K562 (cell line): ENCODE data around the gene ATP23. TPM values are rescaled to one million over a fixed set of nuclear protein-coding genes. Genes with fewer than 3 reads are reported as not detected.

Experiments
- ATAC-seq: fragments of 200-7000 bp; cut with Tn5 transposase; 3 replicates; pipeline ENCODE4 v1.9.1; 2020; ENCODE audit warnings: moderate library complexity
- BruUV-seq: library from RNA; stranded (reverse); fragments of 400-500 nt; replicated peaks from 2 replicates; lab custom pipeline; 2021; lab: Mats Ljungman, UMichigan
- CTCF ChIA-PET: fragments of 300-600 bp; formaldehyde crosslinking; extraction: SDS; loops from one replicate; lab custom pipeline; 2021; ENCODE audit warnings: low intra/inter-chr PET ratio; lab: Yijun Ruan, JAX
- POLR2A ChIA-PET: fragments of 300-600, 350-650 bp; sonication (Branson Sonifier 250); formaldehyde crosslinking; extraction: SDS; loops from one replicate; lab custom pipeline; 2021; ENCODE audit warnings: antibody characterized with exemption, inconsistent platforms; lab: Yijun Ruan, JAX
- DNase-seq, 4 experiments: peaks; one replicate each; pipeline versions ENCODE4 v3.0.0 to v3.0.0-alpha.2; 2011 to 2018; ENCODE audit warnings: low spot score in 3 of 4, mixed read lengths in 3 of 4; ENCODE audit errors: extremely low read depth in 1 of 4
- FAIRE-seq: peaks from 2 replicates; lab custom pipeline; 2011; peaks lifted over from hg19 to GRCh38; lab: Jason Lieb, UNC
- H2AFZ ChIP-seq: 2 replicates; pipeline ENCODE4 v1.6.0; 2011; ENCODE audit warnings: low read depth, low read length, control low read depth, inconsistent platforms
- H3K27ac ChIP-seq: fragments of 200-600 bp; 3 replicates; pipeline ENCODE4 v1.8.0; 2011; ENCODE audit warnings: low read depth, mild to moderate bottlenecking, control low read depth, inconsistent platforms, low read length, moderate library complexity, mixed read lengths; ENCODE audit errors: extremely low read depth
- H3K27me3 ChIP-seq, 2 experiments: fragments of 300-600 bp in 1 of 2; 2 replicates in 1 of 2; 3 replicates in 1 of 2; pipeline versions ENCODE4 v1.6.0 to v1.8.0; 2011; ENCODE audit warnings: inconsistent platforms in 2 of 2, low read length in 2 of 2, mild to moderate bottlenecking in 1 of 2, mixed read lengths in 1 of 2, moderate library complexity in 1 of 2; ENCODE audit not compliant: control insufficient read depth in 2 of 2, insufficient read depth in 2 of 2
- H3K36me3 ChIP-seq: fragments of 300-600 bp; 3 replicates; pipeline ENCODE4 v1.8.0; 2011; ENCODE audit warnings: mild to moderate bottlenecking, low read length, inconsistent platforms; ENCODE audit not compliant: control insufficient read depth, insufficient read depth
- H3K4me1 ChIP-seq, 2 experiments: fragments of 200-600 bp in 1 of 2; replicated peaks in 1 of 2; 2 replicates in 1 of 2; 3 replicates in 1 of 2; pipeline versions ENCODE4 v1.5.1 to v1.8.0; 2011; ENCODE audit warnings: inconsistent platforms in 2 of 2, low read length in 2 of 2, mild to moderate bottlenecking in 1 of 2, mixed read lengths in 1 of 2, moderate library complexity in 1 of 2; ENCODE audit not compliant: control insufficient read depth in 2 of 2, insufficient read depth in 2 of 2
- H3K4me2 ChIP-seq: 2 replicates; pipeline ENCODE4 v1.6.1; 2011; ENCODE audit warnings: low read length, control low read depth, inconsistent platforms, mixed read lengths; ENCODE audit not compliant: insufficient read depth
- H3K4me3 ChIP-seq: fragments of 200-600 bp; sonication (generic), shearing (Covaris generic); 2 replicates; pipeline ENCODE4 v1.5.1; 2016; ENCODE audit warnings: control low read depth, inconsistent platforms
- H3K79me2 ChIP-seq: fragments of 200-600 bp; 3 replicates; pipeline ENCODE4 v1.8.0; 2011; ENCODE audit warnings: low read length, inconsistent platforms; ENCODE audit not compliant: control insufficient read depth, insufficient read depth
- H3K9ac ChIP-seq, 2 experiments: 2 replicates each; pipeline versions ENCODE4 v1.6.0 to v1.6.1; 2011; ENCODE audit warnings: low read depth in 2 of 2, low read length in 2 of 2, control low read depth in 1 of 2, inconsistent platforms in 1 of 2, mild to moderate bottlenecking in 1 of 2, mixed read lengths in 1 of 2; ENCODE audit not compliant: insufficient read depth in 1 of 2
- H3K9me1 ChIP-seq: one replicate; pipeline ENCODE4 v1.6.0; 2011; ENCODE audit warnings: inconsistent platforms, mild to moderate bottlenecking, low read length, moderate library complexity; ENCODE audit not compliant: control insufficient read depth, insufficient read depth
- H3K9me3 ChIP-seq: replicated peaks from 2 replicates; pipeline ENCODE4 v1.5.1; 2011; ENCODE audit warnings: low read depth, low read length, inconsistent platforms; ENCODE audit not compliant: control insufficient read depth, insufficient read depth
- H4K20me1 ChIP-seq: replicated peaks from 2 replicates; pipeline ENCODE4 v1.6.1; 2011; ENCODE audit warnings: low read length, inconsistent platforms, mixed read lengths; ENCODE audit not compliant: control insufficient read depth, insufficient read depth
- CBX3 ChIP-seq, 2 experiments: IDR thresholded peaks; 1 replicate in 1 of 2; 2 replicates in 1 of 2; pipeline ENCODE4 v1.6.1; 2012; ENCODE audit warnings: inconsistent platforms in 2 of 2, low read length in 2 of 2, borderline replicate concordance in 1 of 2, control low read depth in 1 of 2
- SNAPC5 ChIP-seq: fragments of 250-450 bp; sonication (Bioruptor Pico); IDR thresholded peaks from 2 replicates; pipeline ENCODE4 v1.8.0; 2021; ENCODE audit warnings: moderate library complexity, mild to moderate bottlenecking, inconsistent platforms
- TRIM28 ChIP-seq: fragments of 450-650 bp; IDR thresholded peaks from 2 replicates; pipeline ENCODE4 v1.6.1; 2017
- ZBTB5 ChIP-seq: fragments of 450-650 bp; IDR thresholded peaks from 2 replicates; pipeline ENCODE4 v1.6.1; 2017; ENCODE audit warnings: antibody characterized with exemption
- ZNF232 ChIP-seq: sonication (generic); formaldehyde crosslinking; IDR thresholded peaks from 2 replicates; pipeline ENCODE4 v1.8.0; 2022; ENCODE audit warnings: mild to moderate bottlenecking, missing genetic modification reagents
- ZNF24 ChIP-seq: fragments of 450-650 bp; IDR thresholded peaks from 2 replicates; pipeline ENCODE4 v1.6.1; 2016
- whole genome bisulfite sequencing: fragments of 100-300 bp; shearing (Covaris generic); methylation state at CpG from one replicate; pipeline ENCODE4 v1.1.6; 2016; ENCODE audit warnings: low coverage, mixed read lengths; ENCODE audit not compliant: insufficient coverage; ENCODE audit errors: missing lambda C conversion rate; 5-methylcytosine and 5-hydroxymethylcytosine counted together
- in situ Hi-C: fragments of 300-500 bp; cut with MboI; formaldehyde crosslinking; loops from 4 replicates; pipeline ENCODE4 v1.15.0; 2018; ENCODE audit warnings: inconsistent platforms, mixed read lengths
- intact Hi-C: fragments of 100-400 bp; cut with micrococcal nuclease; formaldehyde crosslinking; loops from 2 replicates; pipeline ENCODE4 v1.14.2; 2022
- polyA plus RNA-seq, 8 experiments: library from polyadenylated mRNA; depleted of rRNA in 4 of 8; stranded (reverse) in 5 of 8; unstranded in 3 of 8; fragments of >200 nt; fragmentation: Nextera tagmentation in 2 of 8; fragmentation: Illumina TruSeq in 1 of 8; extraction: Ambion mirVana in 2 of 8; extraction: Trizol in 1 of 8; gene quantifications; 2 replicates each; pipeline versions ENCODE4 v1.2.1 to v1.2.3, GENCODE V29; 2011 to 2014; ENCODE audit warnings: inconsistent platforms in 1 of 8, missing spikeins in 1 of 8
- total RNA-seq, 7 experiments: library from RNA; depleted of rRNA in 6 of 7; stranded (reverse); fragments of >200 nt in 6 of 7; fragmentation: Illumina TruSeq in 2 of 7; extraction: Trizol in 2 of 7; gene quantifications; 2 replicates each; pipeline versions ENCODE4 v1.2.1 to v1.2.3, GENCODE V29; 2011 to 2021; ENCODE audit warnings: low replicate concordance in 1 of 7

ATP23 gene
- total and polyA plus RNA-seq, 9 of the 15 experiments (the other 6 are each of a cell fraction or from before 2014, with no cell fraction given) = 8.3 to 53.7 (median 28.5) TPM

- TF ChIP-seq SNAPC5 (no peak), ZBTB5 (no peak), ZNF232 (CRISPR knock-in tag) (no peak)
Observed at GRCh38 chr12:57998251-57998650, 56.9 kb downstream of the ATP23 start (continued).

- in situ Hi-C loops (no loop called here), intact Hi-C loops (no loop called here)
- H2AFZ ChIP-seq = no peak overlapping the region
- H3K4me2 ChIP-seq = no peak overlapping the region
- TF ChIP-seq ZNF24 (no peak), CBX3 (IDR thresholded peaks at IDR 0.05; ENCODE audit: borderline replicate concordance in 1 of 2, low read length in 2 of 2) (0 out of 3 replicates have a peak, but pooled peaks of 1 of the 2 experiments have one; percentile 24), TRIM28 (0 out of 2 replicates have a peak, but pooled peaks have one; percentile 29)
- ATAC-seq (no peak), FAIRE-seq (no peak), DNase-seq (no peak)
- H3K27ac ChIP-seq = no peak overlapping the region
- H3K36me3 ChIP-seq = no peaks in the 10 kb centered on the region
- H3K9me1 ChIP-seq = no peaks in the 10 kb centered on the region
- WGBS = 0% methylated on average over 2 of the region's 2 CpGs
- no TSS peak for BruUV-seq
- no peaks in the 10 kb centered on the region for H3K4me1 ChIP-seq
- H3K9ac ChIP-seq = no peak overlapping the region
- no peak overlapping the region for H3K4me3 ChIP-seq
- CTCF ChIA-PET = no interaction called here
- H4K20me1 ChIP-seq = no peaks in the 10 kb centered on the region
- POLR2A ChIA-PET = no interaction called here
- H3K9me3 ChIP-seq = no peaks in the 10 kb centered on the region
- H3K27me3 ChIP-seq = no peaks in the 10 kb centered on the region
- H3K79me2 ChIP-seq = no peaks in the 10 kb centered on the region
Observed at GRCh38 chr12:58000499-58000898, 59.1 kb downstream of the ATP23 start.
